Neural progenitor cell (in vitro differentiated cells): ENCODE measurements around the gene PSMD13. TPM values are rescaled to one million over a fixed set of nuclear protein-coding genes. Genes with fewer than 3 reads are reported as not detected.

Source experiments
- DNase-seq: peaks from one replicate; pipeline ENCODE4 v3.0.0-alpha.2; 2016; ENCODE audit warnings: low spot score
- H2AFZ ChIP-seq: fragments of 200-600 bp; sonication (generic); replicated peaks from 2 replicates; pipeline ENCODE4 v1.6.1; 2016; ENCODE audit warnings: antibody characterized with exemption
- H3F3A ChIP-seq: fragments of 200-600 bp; sonication (generic); 2 replicates; pipeline ENCODE4 v1.6.1; 2016; ENCODE audit warnings: antibody characterized with exemption, low read depth
- H3K27ac ChIP-seq: fragments of 200-600 bp; sonication (generic); 2 replicates; pipeline ENCODE4 v1.5.1; 2016; ENCODE audit warnings: mild to moderate bottlenecking
- H3K27me3 ChIP-seq: fragments of 200-600 bp; sonication (generic); 2 replicates; pipeline ENCODE4 v1.6.1; 2016; ENCODE audit warnings: mild to moderate bottlenecking, moderate library complexity
- H3K36me3 ChIP-seq: fragments of 200-600 bp; sonication (generic); 2 replicates; pipeline ENCODE4 v1.5.1; 2016
- H3K4me1 ChIP-seq: fragments of 200-600 bp; sonication (generic); 2 replicates; pipeline ENCODE4 v1.6.1; 2016; ENCODE audit warnings: mixed run types
- H3K4me2 ChIP-seq: fragments of 200-600 bp; sonication (generic); 2 replicates; pipeline ENCODE4 v1.6.1; 2016
- H3K4me3 ChIP-seq: fragments of 200-600 bp; sonication (generic); 2 replicates; pipeline ENCODE4 v1.5.1; 2016
- H3K79me2 ChIP-seq: fragments of 200-600 bp; sonication (generic); 2 replicates; pipeline ENCODE4 v1.6.1; 2016; ENCODE audit warnings: low read depth
- H3K9ac ChIP-seq: fragments of 200-600 bp; sonication (generic); 2 replicates; pipeline ENCODE4 v1.6.1; 2016
- H3K9me3 ChIP-seq: fragments of 200-600 bp; sonication (generic); 2 replicates; pipeline ENCODE4 v1.5.1; 2016; ENCODE audit warnings: low read depth
- H4K20me1 ChIP-seq: fragments of 200-600 bp; sonication (generic); 2 replicates; pipeline ENCODE4 v1.6.1; 2016; ENCODE audit warnings: low read depth
- H3K27ac Mint-ChIP-seq: 3 replicates; pipeline ENCODE4 v1.8.0; 2021; ENCODE audit warnings: mixed read lengths
- H3K27me3 Mint-ChIP-seq: 2 replicates; pipeline ENCODE4 v1.8.0; 2022; ENCODE audit warnings: low read depth, mild to moderate bottlenecking, inconsistent platforms, moderate library complexity, mixed read lengths; ENCODE audit not compliant: insufficient read depth
- H3K36me3 Mint-ChIP-seq: 3 replicates; pipeline ENCODE4 v1.8.0; 2021; ENCODE audit warnings: mixed read lengths
- H3K4me1 Mint-ChIP-seq: 3 replicates; pipeline ENCODE4 v1.8.0; 2021; ENCODE audit warnings: mixed read lengths
- H3K4me3 Mint-ChIP-seq: 3 replicates; pipeline ENCODE4 v1.8.0; 2021; ENCODE audit warnings: mild to moderate bottlenecking, moderate library complexity, mixed read lengths
- H3K9me3 Mint-ChIP-seq: 3 replicates; pipeline ENCODE4 v1.8.0; 2020; ENCODE audit warnings: mixed read lengths
- CTCF ChIP-seq: fragments of 200-600 bp; sonication (generic); IDR thresholded peaks from 2 replicates; pipeline ENCODE4 v1.5.1; 2017; ENCODE audit warnings: antibody characterized with exemption, mild to moderate bottlenecking
- EZH2 ChIP-seq: fragments of 200-600 bp; sonication (generic); IDR thresholded peaks from 2 replicates; pipeline ENCODE4 v1.6.1; 2017; ENCODE audit warnings: antibody characterized with exemption, mild to moderate bottlenecking, moderate library complexity
- EZH2phosphoT487 ChIP-seq: fragments of 200-600 bp; sonication (generic); IDR thresholded peaks from 2 replicates; pipeline ENCODE4 v1.6.1; 2017; ENCODE audit warnings: antibody characterized with exemption
- total RNA-seq: library from RNA; depleted of rRNA; stranded (reverse); fragments of >200 nt; gene quantifications from 2 replicates; pipeline ENCODE4 v1.2.3, GENCODE V29; 2015; ENCODE audit warnings: low replicate concordance

PSMD13 gene
- total RNA-seq, 1 donor from 2014 or later = 90.6 TPM

GRCh38 chr11:257766-258493, 21.2 kb downstream of the PSMD13 start:
- DNase-seq = no peak
- Mint-ChIP-seq H3K36me3 (peaks cover 8% of the 10 kb centered on the region), H3K27me3 (peaks cover 12% of the 10 kb centered on the region), H3K4me1 (no peaks in the 10 kb centered on the region), H3K4me3 (no peak overlapping the region), H3K9me3 (peaks cover 9% of the 10 kb centered on the region), H3K27ac (no peak overlapping the region)
- Histone ChIP-seq H3K27me3 (no peaks in the 10 kb centered on the region), H3F3A (no peaks in the 10 kb centered on the region), H3K9me3 (no peaks in the 10 kb centered on the region), H3K9ac (no peak overlapping the region), H3K36me3 (no peaks in the 10 kb centered on the region), H3K27ac (no peak overlapping the region), H2AFZ (no peak overlapping the region), H3K79me2 (no peaks in the 10 kb centered on the region), H3K4me3 (no peak overlapping the region), H4K20me1 (no peaks in the 10 kb centered on the region), H3K4me2 (no peak overlapping the region), H3K4me1 (no peaks in the 10 kb centered on the region)
- TF ChIP-seq EZH2phosphoT487 = no peak
- TF ChIP-seq CTCF = no peak
- no peak for TF ChIP-seq EZH2

GRCh38 chr11:259413-259812, 22.6 kb downstream of the PSMD13 start:
- TF ChIP-seq EZH2 (no peak), CTCF (no peak), EZH2phosphoT487 (no peak)
- no peaks in the 10 kb centered on the region for H3K9me3 ChIP-seq
- peaks cover 12% of the 10 kb centered on the region for H3K27me3 Mint-ChIP-seq
- no peak overlapping the region for H3K4me2 ChIP-seq
- H3K9ac ChIP-seq = no peak overlapping the region
- no peak overlapping the region for H3K27ac ChIP-seq
- H3K9me3 Mint-ChIP-seq = peaks cover 9% of the 10 kb centered on the region
- no peak overlapping the region for H2AFZ ChIP-seq
- H3K4me3 Mint-ChIP-seq = no peak overlapping the region
- H3K36me3 Mint-ChIP-seq = no peaks in the 10 kb centered on the region
- no peaks in the 10 kb centered on the region for H4K20me1 ChIP-seq
- no peak overlapping the region for H3K27ac Mint-ChIP-seq
- H3K4me3 ChIP-seq = no peak overlapping the region
- no peaks in the 10 kb centered on the region for H3F3A ChIP-seq
- no peaks in the 10 kb centered on the region for H3K4me1 ChIP-seq
- DNase-seq = no peak
- H3K36me3 ChIP-seq = no peaks in the 10 kb centered on the region
- H3K27me3 ChIP-seq = no peaks in the 10 kb centered on the region
- H3K4me1 Mint-ChIP-seq = no peaks in the 10 kb centered on the region
- H3K79me2 ChIP-seq = no peaks in the 10 kb centered on the region

GRCh38 chr11:261624-262023, 24.8 kb downstream of the PSMD13 start:
- Mint-ChIP-seq H3K27ac (no peak overlapping the region), H3K36me3 (no peaks in the 10 kb centered on the region), H3K27me3 (peaks cover 7% of the 10 kb centered on the region), H3K9me3 (peaks cover 9% of the 10 kb centered on the region), H3K4me3 (no peak overlapping the region), H3K4me1 (no peaks in the 10 kb centered on the region)
- Histone ChIP-seq H3K27ac (no peak overlapping the region), H3F3A (no peaks in the 10 kb centered on the region), H3K9me3 (no peaks in the 10 kb centered on the region), H3K36me3 (no peaks in the 10 kb centered on the region), H3K4me2 (no peak overlapping the region), H3K4me1 (no peaks in the 10 kb centered on the region), H3K27me3 (no peaks in the 10 kb centered on the region), H3K79me2 (no peaks in the 10 kb centered on the region), H3K9ac (no peak overlapping the region), H3K4me3 (no peak overlapping the region), H4K20me1 (no peaks in the 10 kb centered on the region), H2AFZ (no peak overlapping the region)
- DNase-seq = no peak
- no peak for TF ChIP-seq EZH2
- no peak for TF ChIP-seq EZH2phosphoT487
- no peak for TF ChIP-seq CTCF
